DLD1 (cell line): ENCODE measurements around the gene ELAVL1.
"Not testable (repeated sequence)": the region's sequence is repeated elsewhere in the genome, so short reads cannot be mapped to it uniquely, and the experiment has no call there.

Source experiments
- in situ Hi-C: cut with HindIII; loops from 2 replicates; pipeline ENCODE4 v1.10.0; 2017; ENCODE audit warnings: low sequenced_read_pairs

ELAVL1 gene

GRCh38 chr19:7925171-7925851 lies 80.1 kb downstream of the ELAVL1 start:
- in situ Hi-C loops = no loop called here

- in situ Hi-C loops = no loop called here
Observed at GRCh38 chr19:7924651-7925170, 80.7 kb downstream of the ELAVL1 start.

GRCh38 chr19:7924241-7924640 lies 81.2 kb downstream of the ELAVL1 start:
- in situ Hi-C loops = no loop called here

DNA sequence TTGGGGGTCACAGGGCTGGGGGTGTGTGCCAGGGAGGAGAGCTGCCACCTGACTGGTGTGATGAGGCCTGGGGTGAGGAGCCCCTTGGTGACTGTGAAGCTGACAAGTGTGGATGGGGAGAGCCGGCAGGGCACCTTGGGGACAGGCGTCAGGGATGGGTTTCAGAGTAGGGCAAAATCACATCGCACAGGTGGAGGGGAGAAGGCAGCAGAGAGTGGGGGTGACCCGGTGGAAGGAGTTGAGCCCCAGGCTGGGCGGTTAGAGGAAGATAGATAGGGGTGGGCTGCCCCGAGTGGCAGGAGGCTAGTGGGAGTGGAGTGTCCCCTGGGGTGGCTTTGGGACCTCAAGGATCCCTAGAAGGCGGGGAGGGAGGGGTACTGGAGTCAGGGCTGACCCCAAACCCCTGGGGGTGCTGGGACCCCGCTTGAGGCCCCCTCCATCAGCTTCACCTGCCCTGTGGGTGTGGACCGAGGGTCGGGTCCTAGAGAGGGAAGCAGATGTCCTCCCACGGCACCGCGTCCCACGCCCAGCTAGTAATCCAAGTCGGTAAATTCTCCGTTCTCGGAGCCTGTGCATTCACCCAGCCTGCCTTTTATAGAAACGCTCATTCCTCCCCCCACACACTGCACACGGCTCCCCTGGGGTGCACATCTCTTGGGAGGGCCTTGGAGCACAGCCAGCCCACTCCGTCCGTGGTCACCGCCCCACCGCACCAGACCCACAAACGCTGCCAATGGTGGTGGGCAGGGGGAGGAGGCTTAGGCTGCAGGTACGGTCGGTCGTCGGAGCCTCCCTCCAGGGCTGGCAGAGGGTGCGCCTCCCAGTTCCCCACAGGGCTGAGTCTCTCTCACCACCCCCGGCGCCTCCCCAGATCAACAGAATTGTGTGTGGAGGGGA lies 81.9 kb downstream of the ELAVL1 start:
- in situ Hi-C loops = no loop called here

- in situ Hi-C loops = no loop called here
Observed at GRCh38 chr19:7922836-7923195, 82.6 kb downstream of the ELAVL1 start.

DNA sequence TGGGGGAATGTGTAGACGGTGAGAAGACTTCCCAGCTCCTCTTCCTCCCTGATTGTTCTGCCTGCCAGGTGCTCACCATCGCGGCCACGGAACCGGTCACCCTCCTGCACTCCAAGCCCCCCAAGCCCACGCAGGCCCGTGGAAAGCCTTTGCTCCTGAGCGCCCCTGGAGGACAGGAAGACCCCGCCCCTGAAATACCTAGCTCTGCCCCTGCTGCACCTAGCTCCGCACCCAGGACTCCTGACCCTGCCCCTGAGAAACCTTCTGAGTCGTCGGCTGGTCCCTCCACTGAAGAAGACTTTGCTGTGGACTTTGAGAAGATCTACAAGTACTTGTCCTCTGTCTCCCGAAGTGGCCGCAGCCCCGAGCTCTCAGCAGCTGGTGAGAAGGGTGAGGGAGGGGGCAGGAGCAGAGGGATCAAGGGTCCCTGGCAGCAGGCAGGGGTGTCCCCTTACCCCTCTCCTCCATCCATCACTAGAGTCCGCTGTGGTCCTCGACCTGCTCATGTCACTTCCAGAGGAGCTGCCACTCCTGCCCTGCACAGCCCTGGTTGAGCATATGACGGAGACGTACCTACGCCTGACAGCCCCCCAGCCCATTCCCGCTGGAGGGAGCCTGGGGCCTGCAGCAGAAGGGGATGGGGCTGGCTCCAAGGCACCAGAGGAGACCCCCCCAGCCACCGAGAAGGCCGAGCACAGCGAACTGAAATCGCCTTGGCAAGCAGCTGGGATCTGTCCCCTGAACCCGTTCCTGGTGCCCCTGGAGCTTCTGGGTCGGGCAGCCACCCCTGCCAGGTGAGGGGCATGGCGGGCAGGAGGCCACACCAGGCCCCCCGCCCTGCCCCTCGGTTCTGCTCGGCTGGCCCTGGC lies 83.2 kb downstream of the ELAVL1 start:
- in situ Hi-C loops = no loop called here

GRCh38 chr19:7921302-7921966 lies 84.0 kb downstream of the ELAVL1 start:
- in situ Hi-C loops = no loop called here

DNA sequence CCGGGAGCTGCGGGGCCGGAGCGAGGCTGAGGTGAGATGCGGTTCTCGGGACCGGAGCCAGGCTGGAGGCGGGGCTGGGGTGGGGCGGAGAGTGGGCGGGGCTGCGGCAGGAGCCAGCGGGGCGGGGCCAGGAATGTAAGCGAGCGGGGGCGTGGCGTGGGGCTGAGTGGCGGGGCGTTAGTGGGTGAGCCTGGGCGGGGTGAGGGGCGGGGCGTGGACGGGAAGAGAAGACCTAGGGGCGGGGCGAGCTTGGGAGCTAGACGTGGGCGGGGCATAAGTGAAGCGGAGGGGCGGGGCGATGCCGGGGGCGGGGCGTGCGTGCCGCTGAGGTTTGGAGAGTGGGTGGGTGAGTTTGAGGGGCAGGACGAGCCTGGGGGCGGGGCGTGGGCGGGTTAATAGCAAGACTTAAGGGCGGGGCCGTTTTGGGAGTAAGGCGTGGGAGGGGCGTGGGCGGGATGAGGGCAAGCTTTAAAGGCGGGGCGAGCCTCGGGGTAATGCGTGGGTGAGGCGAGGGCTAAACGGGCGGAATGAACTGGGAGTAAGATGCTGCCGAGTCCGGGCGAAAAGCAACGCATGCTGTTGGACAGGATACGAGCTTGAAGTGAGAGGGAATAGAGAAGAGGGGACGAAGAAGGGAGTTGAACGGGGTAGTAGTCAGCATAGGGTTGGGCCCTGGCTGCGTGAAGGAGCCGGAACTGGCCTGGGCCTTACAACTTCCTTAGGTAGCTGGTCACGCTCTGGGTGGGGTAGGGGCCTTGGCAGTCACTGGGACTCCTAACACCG lies 84.7 kb downstream of the ELAVL1 start:
- in situ Hi-C loops = no loop called here

GRCh38 chr19:7919610-7920518 lies 85.6 kb downstream of the ELAVL1 start, which contains the start of gene SNAPC2:
Gene SNAPC2 (plus strand): TSS chr19:7920338. CDS start chr19:7920367, 29 bp downstream.
- in situ Hi-C loops = no loop called here

GRCh38 chr19:7918615-7919421 lies 86.6 kb downstream of the ELAVL1 start:
- in situ Hi-C loops = no loop called here

DNA sequence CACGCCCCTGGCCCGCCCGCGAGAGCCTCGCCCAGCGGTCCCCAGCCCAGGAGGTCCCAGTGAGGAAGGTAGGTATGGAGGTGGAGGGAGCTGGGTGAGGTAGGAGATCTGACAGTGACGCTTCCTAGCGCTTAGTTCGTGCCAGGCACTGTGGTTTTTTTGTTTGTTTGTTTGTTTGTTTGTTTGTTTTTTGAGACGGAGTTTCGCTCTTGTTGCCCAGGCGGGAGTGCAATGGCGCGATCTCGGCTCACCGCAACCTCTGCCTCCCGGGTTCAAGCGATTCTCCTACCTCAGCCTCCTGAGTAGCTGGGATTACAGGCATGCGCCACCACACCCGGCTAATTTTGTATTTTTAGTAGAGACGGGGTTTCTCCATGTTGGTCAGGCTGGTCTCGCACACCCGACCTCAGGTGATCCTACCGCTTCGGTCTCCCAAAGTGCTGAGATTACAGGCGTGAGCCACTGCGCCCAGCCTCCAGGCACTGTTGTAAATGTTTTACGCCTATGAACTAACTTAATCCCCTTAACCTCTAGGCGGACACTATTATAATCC lies 87.3 kb downstream of the ELAVL1 start:
- in situ Hi-C loops = not testable (repeated sequence)

GRCh38 chr19:7917267-7918061 lies 88.0 kb downstream of the ELAVL1 start:
- in situ Hi-C loops = no loop called here

DNA sequence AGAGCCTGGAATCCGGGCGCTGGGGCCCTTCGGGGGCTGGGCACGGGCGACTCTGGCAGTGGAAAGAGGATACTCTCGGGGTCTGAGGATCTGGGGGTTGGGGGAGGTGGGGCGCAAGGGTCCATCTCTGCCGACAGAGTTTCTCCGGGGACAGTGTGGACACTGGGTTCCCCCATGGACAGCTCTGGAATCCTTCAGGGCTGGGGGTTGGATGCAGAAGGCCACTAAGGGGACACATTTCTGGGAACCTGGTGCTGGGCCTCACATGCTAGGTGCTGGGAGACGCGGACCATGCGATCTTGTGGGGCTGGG lies 88.5 kb downstream of the ELAVL1 start:
- in situ Hi-C loops = no loop called here

DNA sequence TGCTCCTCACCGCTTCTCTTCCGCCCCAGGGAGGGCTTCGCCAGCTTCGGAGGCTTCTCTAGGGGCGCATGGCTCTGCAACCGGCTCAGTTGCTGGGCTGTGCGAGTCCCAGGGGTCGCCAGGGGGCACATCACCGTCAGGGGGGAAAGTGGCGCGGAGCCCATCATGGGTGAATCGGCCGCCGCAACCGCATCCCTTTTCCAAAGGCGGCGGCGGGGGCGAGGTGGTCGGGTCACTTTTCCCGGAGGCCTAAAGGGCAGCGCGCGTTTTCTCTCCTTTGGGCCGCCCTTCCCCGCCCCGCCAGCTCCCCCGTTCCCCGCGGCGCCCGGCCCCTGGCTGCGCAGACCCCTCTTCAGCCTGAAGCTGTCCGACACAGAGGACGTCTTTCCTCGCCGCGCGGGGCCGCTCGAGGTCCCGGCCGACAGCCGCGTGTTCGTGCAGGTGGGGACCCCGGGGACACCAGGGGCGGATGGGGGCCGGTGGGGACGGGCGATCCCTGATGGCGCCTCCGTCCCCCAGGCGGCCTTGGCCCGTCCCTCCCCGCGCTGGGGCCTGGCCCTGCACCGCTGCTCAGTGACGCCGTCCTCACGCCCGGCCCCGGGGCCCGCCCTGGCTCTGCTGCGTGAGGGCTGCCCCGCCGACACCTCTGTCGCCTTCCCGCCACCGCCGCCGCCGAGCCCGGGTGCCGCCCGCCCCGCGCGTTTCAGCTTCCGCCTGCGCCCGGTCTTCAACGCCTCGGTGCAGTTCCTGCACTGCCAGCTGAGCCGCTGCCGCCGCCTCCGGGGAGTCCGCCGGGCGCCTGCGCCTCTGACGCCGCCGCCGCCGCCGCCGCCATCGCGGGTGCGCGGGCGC lies 89.1 kb downstream of the ELAVL1 start:
- in situ Hi-C loops = no loop called here

GRCh38 chr19:7915250-7916102 lies 90.0 kb downstream of the ELAVL1 start:
- in situ Hi-C loops = no loop called here
